Measurements from ENCODE around the gene EFNA5.

DNA sequence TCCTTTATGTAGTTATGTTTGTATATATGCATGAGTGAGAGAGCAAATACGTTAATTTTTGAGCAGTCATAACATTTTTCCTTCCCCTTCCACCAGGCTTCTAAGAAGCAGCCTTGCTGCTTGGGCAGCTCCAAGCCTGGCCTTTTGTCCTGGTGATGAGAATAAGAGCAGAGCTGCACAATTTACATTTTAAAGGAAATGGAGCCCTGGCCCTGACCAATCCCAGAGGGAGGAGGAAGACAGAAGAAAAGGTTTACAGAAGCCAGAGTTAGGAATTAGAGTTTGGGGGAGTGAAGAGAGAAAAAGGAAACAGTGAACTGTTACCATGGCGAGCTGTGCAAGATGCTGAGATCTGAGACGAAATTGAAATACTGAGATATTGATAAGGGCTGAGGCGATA lies 25.3 kb upstream of the EFNA5 start:
- TF ChIP-seq, protein P1, sequence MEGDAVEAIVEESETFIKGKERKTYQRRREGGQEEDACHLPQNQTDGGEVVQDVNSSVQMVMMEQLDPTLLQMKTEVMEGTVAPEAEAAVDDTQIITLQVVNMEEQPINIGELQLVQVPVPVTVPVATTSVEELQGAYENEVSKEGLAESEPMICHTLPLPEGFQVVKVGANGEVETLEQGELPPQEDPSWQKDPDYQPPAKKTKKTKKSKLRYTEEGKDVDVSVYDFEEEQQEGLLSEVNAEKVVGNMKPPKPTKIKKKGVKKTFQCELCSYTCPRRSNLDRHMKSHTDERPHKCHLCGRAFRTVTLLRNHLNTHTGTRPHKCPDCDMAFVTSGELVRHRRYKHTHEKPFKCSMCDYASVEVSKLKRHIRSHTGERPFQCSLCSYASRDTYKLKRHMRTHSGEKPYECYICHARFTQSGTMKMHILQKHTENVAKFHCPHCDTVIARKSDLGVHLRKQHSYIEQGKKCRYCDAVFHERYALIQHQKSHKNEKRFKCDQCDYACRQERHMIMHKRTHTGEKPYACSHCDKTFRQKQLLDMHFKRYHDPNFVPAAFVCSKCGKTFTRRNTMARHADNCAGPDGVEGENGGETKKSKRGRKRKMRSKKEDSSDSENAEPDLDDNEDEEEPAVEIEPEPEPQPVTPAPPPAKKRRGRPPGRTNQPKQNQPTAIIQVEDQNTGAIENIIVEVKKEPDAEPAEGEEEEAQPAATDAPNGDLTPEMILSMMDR (IDR thresholded peaks at IDR 0.05; ENCODE audit: low read depth, low read length, missing input control): no peak
- TF ChIP-seq, protein P2, sequence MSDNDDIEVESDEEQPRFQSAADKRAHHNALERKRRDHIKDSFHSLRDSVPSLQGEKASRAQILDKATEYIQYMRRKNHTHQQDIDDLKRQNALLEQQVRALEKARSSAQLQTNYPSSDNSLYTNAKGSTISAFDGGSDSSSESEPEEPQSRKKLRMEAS (IDR thresholded peaks at IDR 0.05): no peak
- no peak for TF ChIP-seq FOXA1 (IDR thresholded peaks at IDR 0.05)

All from liver (tissue), 2 donors.